Measurements from ENCODE around the gene SLC25A15.
"Not testable (repeated sequence)": the region's sequence is repeated elsewhere in the genome, so short reads cannot be mapped to it uniquely, and the experiment has no call there.

The SLC25A15 gene

GRCh38 chr13:40780822-40781401, 8.5 kb upstream of the SLC25A15 start:
- DNase-seq (ENCODE audit: low read depth in 4 of 4, low spot score in 1 of 4): no peak

GRCh38 chr13:40781717-40782116, 7.7 kb upstream of the SLC25A15 start:
- no peak for DNase-seq (ENCODE audit: low read depth in 4 of 4, low spot score in 1 of 4)

GRCh38 chr13:40782971-40783370, 6.4 kb upstream of the SLC25A15 start:
- not testable (repeated sequence) for DNase-seq (ENCODE audit: low read depth in 4 of 4, low spot score in 1 of 4)

GRCh38 chr13:40784540-40784939, 4.9 kb upstream of the SLC25A15 start:
- DNase-seq (ENCODE audit: low read depth in 4 of 4, low spot score in 1 of 4): no peak

GRCh38 chr13:40786568-40786996, 2.8 kb upstream of the SLC25A15 start:
- DNase-seq (ENCODE audit: low read depth in 4 of 4, low spot score in 1 of 4): no peak

- no peak for DNase-seq (ENCODE audit: low read depth in 4 of 4, low spot score in 1 of 4)
These were observed 2.3 kb upstream of the SLC25A15 start for GRCh38 chr13:40787062-40787461.

GRCh38 chr13:40788540-40789274, 704 bp upstream of the SLC25A15 start:
- not testable (repeated sequence) for DNase-seq (ENCODE audit: low read depth in 4 of 4, low spot score in 1 of 4)

GRCh38 chr13:40790154-40790616, 774 bp downstream of the SLC25A15 start:
- DNase-seq (ENCODE audit: low read depth in 4 of 4, low spot score in 1 of 4): no peak

- DNase-seq (ENCODE audit: low read depth in 4 of 4, low spot score in 1 of 4): no peak
These were observed 3.1 kb downstream of the SLC25A15 start for GRCh38 chr13:40792284-40793051.

- no peak for DNase-seq (ENCODE audit: low read depth in 4 of 4, low spot score in 1 of 4)
These were observed 3.9 kb downstream of the SLC25A15 start for GRCh38 chr13:40793339-40793738.

GRCh38 chr13:40794414-40795368, 5.3 kb downstream of the SLC25A15 start:
- no peak for DNase-seq (ENCODE audit: low read depth in 4 of 4, low spot score in 1 of 4)

- DNase-seq (ENCODE audit: low read depth in 4 of 4, low spot score in 1 of 4): no peak
These were observed 7.2 kb downstream of the SLC25A15 start for GRCh38 chr13:40796649-40797048.

GRCh38 chr13:40798380-40798779, 9.0 kb downstream of the SLC25A15 start:
- DNase-seq (ENCODE audit: low read depth in 4 of 4, low spot score in 1 of 4): no peak

- DNase-seq (ENCODE audit: low read depth in 4 of 4, low spot score in 1 of 4): no peak
These were observed 10.1 kb downstream of the SLC25A15 start for GRCh38 chr13:40799508-40799907.

GRCh38 chr13:40800559-40800958, 11.1 kb downstream of the SLC25A15 start:
- no peak for DNase-seq (ENCODE audit: low read depth in 4 of 4, low spot score in 1 of 4)

- DNase-seq (ENCODE audit: low read depth in 4 of 4, low spot score in 1 of 4): no peak
These were observed 12.1 kb downstream of the SLC25A15 start for GRCh38 chr13:40801255-40802217.

- no peak for DNase-seq (ENCODE audit: low read depth in 4 of 4, low spot score in 1 of 4)
These were observed 13.9 kb downstream of the SLC25A15 start for GRCh38 chr13:40803316-40803715.

- no peak for DNase-seq (ENCODE audit: low read depth in 4 of 4, low spot score in 1 of 4)
These were observed 16.8 kb downstream of the SLC25A15 start for GRCh38 chr13:40806241-40806640.

- no peak for DNase-seq (ENCODE audit: low read depth in 4 of 4, low spot score in 1 of 4)
These were observed 20.1 kb downstream of the SLC25A15 start for GRCh38 chr13:40809471-40809870.

- DNase-seq (ENCODE audit: low read depth in 4 of 4, low spot score in 1 of 4): no peak
These were observed 22.7 kb downstream of the SLC25A15 start for GRCh38 chr13:40812102-40812501.

All from stimulated activated CD4-positive, alpha-beta T cell treated with anti-CD3 and anti-CD28 coated beads, Interleukin-1b, Interleukin-23, amount 100 ng/mL, for 24 hours (primary cell).